ENCODE results near the gene CPTP. TPM values are rescaled to one million over a fixed set of nuclear protein-coding genes. Genes with fewer than 3 reads are reported as not detected.

CPTP gene
- total RNA-seq, 1 donor from 2014 or later: 18.7 TPM

DNA sequence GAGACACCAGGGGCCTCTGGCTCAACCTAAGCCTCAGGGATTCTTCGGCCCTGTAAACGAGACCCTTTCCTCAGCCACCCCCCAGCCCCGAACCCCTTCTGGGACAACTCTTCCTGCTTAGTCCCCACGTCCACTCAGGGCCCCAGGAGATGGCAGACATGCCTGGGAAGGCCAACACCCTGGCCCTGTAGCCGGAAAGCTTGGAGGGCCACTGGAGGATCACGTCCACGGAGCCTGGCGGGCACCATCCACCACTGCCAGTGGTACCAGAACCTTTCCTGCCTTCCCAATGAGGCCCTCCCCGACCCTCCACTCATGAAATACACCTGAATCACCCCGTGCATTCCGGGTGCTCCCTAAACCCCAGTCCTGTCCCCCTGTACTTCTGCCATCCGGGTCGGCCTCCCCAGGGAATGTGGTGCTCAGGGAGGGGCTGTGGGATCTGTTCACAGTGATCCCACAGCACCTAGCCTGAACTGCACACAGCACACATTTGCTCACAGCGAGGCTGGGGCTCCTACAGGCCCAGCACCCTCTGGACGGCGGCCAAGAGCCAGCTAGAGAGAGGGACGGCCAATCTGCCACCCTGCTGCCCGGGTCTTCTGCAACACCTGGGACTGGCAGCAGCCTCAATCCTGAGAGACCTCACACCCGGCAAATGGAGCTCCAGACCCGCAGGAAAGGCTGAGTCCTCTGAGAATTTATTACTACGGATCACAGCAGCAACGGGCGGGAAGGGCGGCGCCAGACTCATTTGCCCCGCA lies 48.6 kb downstream of the CPTP start:
- Mint-ChIP-seq H3K4me1 (ENCODE audit: low read depth, unreplicated experiment) (no peaks in the 10 kb centered on the region), H3K9me3 (ENCODE audit: unreplicated experiment) (peaks cover 2% of the 10 kb centered on the region), H3K27ac (ENCODE audit: unreplicated experiment) (no peak overlapping the region), H3K27me3 (ENCODE audit: unreplicated experiment) (no peaks in the 10 kb centered on the region), H3K4me3 (ENCODE audit: unreplicated experiment) (peak overlapping the region; percentile 52), H3K36me3 (ENCODE audit: unreplicated experiment) (no peaks in the 10 kb centered on the region)
- no peak for DNase-seq
- TF ChIP-seq, protein P1, sequence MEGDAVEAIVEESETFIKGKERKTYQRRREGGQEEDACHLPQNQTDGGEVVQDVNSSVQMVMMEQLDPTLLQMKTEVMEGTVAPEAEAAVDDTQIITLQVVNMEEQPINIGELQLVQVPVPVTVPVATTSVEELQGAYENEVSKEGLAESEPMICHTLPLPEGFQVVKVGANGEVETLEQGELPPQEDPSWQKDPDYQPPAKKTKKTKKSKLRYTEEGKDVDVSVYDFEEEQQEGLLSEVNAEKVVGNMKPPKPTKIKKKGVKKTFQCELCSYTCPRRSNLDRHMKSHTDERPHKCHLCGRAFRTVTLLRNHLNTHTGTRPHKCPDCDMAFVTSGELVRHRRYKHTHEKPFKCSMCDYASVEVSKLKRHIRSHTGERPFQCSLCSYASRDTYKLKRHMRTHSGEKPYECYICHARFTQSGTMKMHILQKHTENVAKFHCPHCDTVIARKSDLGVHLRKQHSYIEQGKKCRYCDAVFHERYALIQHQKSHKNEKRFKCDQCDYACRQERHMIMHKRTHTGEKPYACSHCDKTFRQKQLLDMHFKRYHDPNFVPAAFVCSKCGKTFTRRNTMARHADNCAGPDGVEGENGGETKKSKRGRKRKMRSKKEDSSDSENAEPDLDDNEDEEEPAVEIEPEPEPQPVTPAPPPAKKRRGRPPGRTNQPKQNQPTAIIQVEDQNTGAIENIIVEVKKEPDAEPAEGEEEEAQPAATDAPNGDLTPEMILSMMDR (IDR thresholded peaks at IDR 0.05; ENCODE audit: partially characterized antibody, unreplicated experiment): no peak

DNA sequence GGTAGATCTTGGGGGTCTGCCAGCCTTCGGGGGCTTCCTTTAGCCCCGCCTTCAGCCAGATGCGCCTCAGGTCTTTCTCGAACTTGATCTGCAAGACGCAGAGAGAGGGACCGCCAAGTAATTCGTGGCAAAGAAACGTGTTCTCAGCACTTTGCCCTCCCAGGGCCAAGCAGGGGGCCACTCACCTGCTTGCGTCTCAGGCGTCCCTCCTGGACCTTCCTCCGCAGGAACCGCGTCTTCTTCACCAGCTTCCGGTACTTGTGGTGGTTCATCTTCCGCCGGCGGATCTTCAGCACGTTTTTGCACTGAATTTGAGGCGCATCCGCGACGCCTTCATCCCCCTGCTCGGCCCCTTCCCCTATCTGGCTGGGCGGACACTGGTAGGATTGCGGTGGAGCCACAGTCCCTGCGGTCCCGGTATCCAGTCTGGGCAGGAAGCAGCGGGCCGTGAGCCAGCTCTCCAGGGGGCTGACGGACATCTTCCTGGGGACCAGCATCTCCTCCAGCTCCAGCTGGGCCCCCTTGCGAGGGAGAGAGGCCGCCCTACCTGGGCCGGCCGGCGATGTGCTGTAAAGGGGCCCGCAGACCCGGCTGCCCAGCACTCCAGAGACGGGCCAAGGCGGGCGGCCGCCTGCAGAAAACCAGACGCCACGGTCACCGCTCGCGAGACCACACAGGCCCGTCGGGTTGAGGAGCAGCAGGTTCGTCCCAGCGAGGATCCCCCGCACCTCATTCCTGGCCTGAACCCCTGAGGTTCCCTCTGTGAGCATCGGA lies 49.4 kb downstream of the CPTP start:
- Mint-ChIP-seq H3K36me3 (ENCODE audit: unreplicated experiment) (no peaks in the 10 kb centered on the region), H3K4me3 (ENCODE audit: unreplicated experiment) (peak overlapping the region; percentile 79)
- TF ChIP-seq, protein P1 (IDR thresholded peaks at IDR 0.05; ENCODE audit: partially characterized antibody, unreplicated experiment): no peak

DNA sequence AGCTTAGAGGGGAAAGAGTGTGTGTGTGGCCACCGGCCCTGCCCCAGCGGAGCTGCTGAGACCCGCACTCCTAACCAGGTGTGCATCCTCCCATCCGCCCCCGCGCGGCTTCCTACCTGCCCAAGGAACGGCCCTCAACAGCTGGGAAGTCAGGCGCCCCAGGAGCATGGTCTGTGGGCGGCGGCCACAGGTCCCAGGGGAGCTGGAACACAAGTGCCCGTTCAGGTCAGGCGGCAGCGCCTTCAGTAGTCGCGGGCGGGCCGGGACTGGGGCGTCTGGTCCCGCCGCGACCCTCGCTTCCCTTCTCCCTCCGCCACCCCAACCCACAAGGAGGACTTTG lies 50.0 kb downstream of the CPTP start:
- no peak overlapping the region for H3K27ac Mint-ChIP-seq (ENCODE audit: unreplicated experiment)
- peaks cover 2% of the 10 kb centered on the region for H3K9me3 Mint-ChIP-seq (ENCODE audit: unreplicated experiment)
- TF ChIP-seq, protein P1 (IDR thresholded peaks at IDR 0.05; ENCODE audit: partially characterized antibody, unreplicated experiment): no peak
- DNase-seq: peak; percentile 56
- H3K4me3 Mint-ChIP-seq (ENCODE audit: unreplicated experiment): peak overlapping the region; percentile 79
- no peaks in the 10 kb centered on the region for H3K36me3 Mint-ChIP-seq (ENCODE audit: unreplicated experiment)
- H3K27me3 Mint-ChIP-seq (ENCODE audit: unreplicated experiment): no peaks in the 10 kb centered on the region
- no peaks in the 10 kb centered on the region for H3K4me1 Mint-ChIP-seq (ENCODE audit: low read depth, unreplicated experiment)

More for the DNA sequence above, 49.4 kb downstream of the CPTP start:
- H3K27ac Mint-ChIP-seq (ENCODE audit: unreplicated experiment): no peak overlapping the region
- H3K9me3 Mint-ChIP-seq (ENCODE audit: unreplicated experiment): peaks cover 2% of the 10 kb centered on the region
- no peak for DNase-seq
- no peaks in the 10 kb centered on the region for H3K27me3 Mint-ChIP-seq (ENCODE audit: unreplicated experiment)
- no peaks in the 10 kb centered on the region for H3K4me1 Mint-ChIP-seq (ENCODE audit: low read depth, unreplicated experiment)

DNA sequence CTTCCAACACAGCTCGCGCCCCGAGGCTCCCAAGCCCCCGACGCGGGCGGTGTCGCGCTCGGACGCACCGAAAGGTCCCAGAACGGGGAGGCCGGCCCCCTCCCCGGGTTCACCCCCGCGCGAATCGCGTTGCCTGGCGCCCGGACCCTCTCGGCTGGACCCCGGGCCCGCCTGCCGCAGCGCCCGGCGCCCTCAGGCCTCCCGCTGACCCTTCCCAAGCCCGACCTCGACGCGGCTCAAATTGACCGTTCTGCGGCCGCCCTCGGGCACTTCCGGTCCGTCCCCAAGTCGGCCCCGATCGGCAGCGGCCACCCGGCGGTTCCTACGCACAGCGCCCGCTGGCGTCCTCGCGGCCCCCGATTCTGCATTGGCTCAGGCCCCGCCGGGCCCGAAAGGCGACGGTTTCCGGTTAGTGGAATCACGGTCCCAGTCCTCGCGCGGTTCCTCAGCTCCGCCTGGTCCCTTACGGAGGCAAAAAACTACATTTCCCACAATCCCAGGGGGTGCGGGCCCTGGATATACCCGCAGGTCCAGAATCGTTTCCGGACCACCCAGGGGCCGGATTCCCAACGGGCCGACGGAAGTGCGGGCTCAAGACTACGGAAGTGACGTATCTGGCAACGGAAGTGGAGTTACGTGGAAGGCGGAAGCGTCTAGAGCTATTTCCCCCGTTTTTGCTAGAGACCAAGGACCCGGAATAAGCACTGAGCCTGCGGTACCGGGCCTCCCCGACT lies 50.5 kb downstream of the CPTP start, which contains the start of gene AURKAIP1:
Gene AURKAIP1 (minus strand): TSS at position 279 of the 734 bp plus-strand sequence. CDS start 451 bp downstream, outside the sequence.
- no peaks in the 10 kb centered on the region for H3K27me3 Mint-ChIP-seq (ENCODE audit: unreplicated experiment)
- peak within 1 kb of the TSS; percentile 90 for H3K4me3 Mint-ChIP-seq (ENCODE audit: unreplicated experiment)
- no peaks in the 10 kb centered on the region for H3K36me3 Mint-ChIP-seq (ENCODE audit: unreplicated experiment)
- H3K27ac Mint-ChIP-seq (ENCODE audit: unreplicated experiment): peak within 1 kb of the TSS; percentile 55
- peaks cover under 1% of the 10 kb centered on the region for H3K9me3 Mint-ChIP-seq (ENCODE audit: unreplicated experiment)
- H3K4me1 Mint-ChIP-seq (ENCODE audit: low read depth, unreplicated experiment): no peaks in the 10 kb centered on the region
- TF ChIP-seq, protein P1 (IDR thresholded peaks at IDR 0.05; ENCODE audit: partially characterized antibody, unreplicated experiment): no peak
- DNase-seq: peak; percentile 97

All from glutamatergic neuron (in vitro differentiated cells).